OCI-LY7 (cell line): Measurements from ENCODE around the gene RUNX1.

Source experiments
- CTCF ChIP-seq: fragments of 200-600 bp; sonication (generic); conservative IDR thresholded peaks from 2 replicates; pipeline ENCODE4 v1.5.1; 2014; ENCODE audit warnings: mild to moderate bottlenecking, antibody characterized with exemption, low read length, moderate library complexity, mixed read lengths
- EZH2phosphoT487 ChIP-seq: fragments of 200-600 bp; sonication (generic); IDR thresholded peaks from 2 replicates; pipeline ENCODE4 v1.6.1; 2018; ENCODE audit warnings: low read depth, borderline replicate concordance, mild to moderate bottlenecking, mixed run types, antibody characterized with exemption, low read length, moderate library complexity, mixed read lengths

- TF ChIP-seq CTCF = no peak
- no peak for TF ChIP-seq EZH2phosphoT487
Measured at GRCh38 chr21:34892209-34892608, 156.9 kb downstream of the RUNX1 start.
